ENCODE data around the gene STK40.

- TF ChIP-seq CTCF (IDR thresholded peaks at IDR 0.05) (no peak), POLR2A (IDR thresholded peaks at IDR 0.05) (no peak)
Measured at GRCh38 chr1:36393686-36394085, 8.0 kb upstream of the STK40 start.
